Airway epithelial cell (primary cell): ENCODE measurements around the gene LY6G6F. TPM values are rescaled to one million over a fixed set of nuclear protein-coding genes. Genes with fewer than 3 reads are reported as not detected.

ENCODE experiments used
- total RNA-seq: library from RNA; depleted of rRNA; stranded (reverse); fragments of >200 nt; gene quantifications from 2 replicates; pipeline ENCODE4 v1.2.3, GENCODE V29; 2015

Gene LY6G6F, protein sequence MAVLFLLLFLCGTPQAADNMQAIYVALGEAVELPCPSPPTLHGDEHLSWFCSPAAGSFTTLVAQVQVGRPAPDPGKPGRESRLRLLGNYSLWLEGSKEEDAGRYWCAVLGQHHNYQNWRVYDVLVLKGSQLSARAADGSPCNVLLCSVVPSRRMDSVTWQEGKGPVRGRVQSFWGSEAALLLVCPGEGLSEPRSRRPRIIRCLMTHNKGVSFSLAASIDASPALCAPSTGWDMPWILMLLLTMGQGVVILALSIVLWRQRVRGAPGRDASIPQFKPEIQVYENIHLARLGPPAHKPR
- total RNA-seq = not detected in 2 replicates

DNA sequence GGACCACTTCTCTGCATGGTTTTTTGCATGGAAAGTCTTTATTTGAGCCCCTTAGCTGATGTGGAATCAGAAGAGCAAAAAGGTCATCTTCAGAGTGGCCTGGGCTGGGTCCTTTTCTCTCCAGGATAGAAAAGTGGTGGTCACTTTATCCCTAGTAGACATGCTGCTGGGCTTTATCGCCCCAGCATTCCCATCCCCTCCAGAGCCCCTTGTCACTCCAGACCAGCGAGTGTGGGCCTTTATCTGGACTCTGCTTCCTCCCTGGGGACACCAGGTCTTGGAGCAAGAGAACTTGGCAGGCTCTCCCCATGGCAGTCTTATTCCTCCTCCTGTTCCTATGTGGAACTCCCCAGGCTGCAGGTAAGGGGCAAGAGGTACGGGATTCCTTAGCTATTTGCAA lies at the start of gene LY6G6F:
Gene LY6G6F, plus strand, starts transcription at position 268 of the 400 bp plus-strand sequence. Its CDS starts 41 bp downstream, at position 309.

GRCh38 chr6:31660381-31661261 lies 46.0 kb upstream of the LY6G6F start, which contains the start of gene C6orf47:
C6orf47 (minus strand) TSS chr6:31660778; CDS start chr6:31659947, 831 bp downstream.

GRCh38 chr6:31664790-31665500 lies 41.7 kb upstream of the LY6G6F start, which contains the start of gene GPANK1:
GPANK1 (minus strand) TSS chr6:31664997; CDS start chr6:31664478, 519 bp downstream.

DNA sequence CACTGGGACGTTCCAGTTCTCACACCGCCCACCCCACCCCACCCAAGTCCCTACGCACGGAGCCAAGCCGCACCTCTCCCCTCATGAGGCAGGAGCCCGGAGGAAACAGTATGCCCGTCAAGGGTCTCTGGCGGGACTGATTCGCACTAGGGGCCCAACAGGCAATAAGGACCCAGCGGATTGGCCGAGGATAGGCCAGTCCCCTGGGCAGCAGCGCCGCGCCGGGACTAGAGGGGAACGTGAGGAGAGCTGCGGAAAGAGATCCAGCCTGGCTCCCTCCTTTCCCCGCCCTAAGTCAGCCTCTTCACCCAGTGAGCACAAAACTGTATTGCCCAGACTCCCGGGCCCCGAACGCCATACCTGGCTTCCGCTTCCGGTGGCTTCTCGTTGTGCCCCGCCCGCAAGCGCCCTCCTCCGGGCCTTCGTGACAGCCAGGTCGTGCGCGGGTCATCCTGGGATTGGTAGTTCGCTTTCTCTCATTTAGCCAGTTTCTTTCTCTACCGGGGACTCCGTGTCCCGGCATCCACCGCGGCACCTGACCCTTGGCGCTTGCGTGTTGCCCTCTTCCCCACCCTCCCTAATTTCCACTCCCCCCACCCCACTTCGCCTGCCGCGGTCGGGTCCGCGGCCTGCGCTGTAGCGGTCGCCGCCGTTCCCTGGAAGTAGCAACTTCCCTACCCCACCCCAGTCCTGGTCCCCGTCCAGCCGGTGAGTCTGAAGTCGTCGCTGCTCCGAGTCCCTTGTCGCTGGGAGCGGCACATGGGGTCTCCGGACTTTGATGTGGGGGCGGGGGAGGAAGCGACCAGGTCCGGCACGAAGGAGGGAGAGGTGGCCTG lies 40.9 kb upstream of the LY6G6F start, which contains the start of gene CSNK2B:
Gene CSNK2B, plus strand, starts transcription at position 580 of the 836 bp plus-strand sequence. CDS start 752 bp downstream, outside the sequence.

DNA sequence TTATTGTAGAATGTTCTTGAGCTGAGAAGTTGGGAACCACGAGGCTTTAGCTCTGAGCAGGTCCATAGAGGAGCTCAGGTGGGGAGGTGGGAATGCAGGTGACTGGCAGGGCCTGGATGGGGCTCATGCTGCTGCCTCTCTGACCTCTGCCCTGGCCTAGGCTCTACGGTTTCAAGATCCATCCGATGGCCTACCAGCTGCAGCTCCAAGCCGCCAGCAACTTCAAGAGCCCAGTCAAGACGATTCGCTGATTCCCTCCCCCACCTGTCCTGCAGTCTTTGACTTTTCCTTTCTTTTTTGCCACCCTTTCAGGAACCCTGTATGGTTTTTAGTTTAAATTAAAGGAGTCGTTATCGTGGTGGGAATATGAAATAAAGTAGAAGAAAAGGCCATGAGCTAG lies 37.0 kb upstream of the LY6G6F start, which contains the start of gene LY6G5B:
Gene LY6G5B, plus strand, starts transcription at position 301 of the 400 bp plus-strand sequence. CDS start 975 bp downstream, outside the sequence.

DNA sequence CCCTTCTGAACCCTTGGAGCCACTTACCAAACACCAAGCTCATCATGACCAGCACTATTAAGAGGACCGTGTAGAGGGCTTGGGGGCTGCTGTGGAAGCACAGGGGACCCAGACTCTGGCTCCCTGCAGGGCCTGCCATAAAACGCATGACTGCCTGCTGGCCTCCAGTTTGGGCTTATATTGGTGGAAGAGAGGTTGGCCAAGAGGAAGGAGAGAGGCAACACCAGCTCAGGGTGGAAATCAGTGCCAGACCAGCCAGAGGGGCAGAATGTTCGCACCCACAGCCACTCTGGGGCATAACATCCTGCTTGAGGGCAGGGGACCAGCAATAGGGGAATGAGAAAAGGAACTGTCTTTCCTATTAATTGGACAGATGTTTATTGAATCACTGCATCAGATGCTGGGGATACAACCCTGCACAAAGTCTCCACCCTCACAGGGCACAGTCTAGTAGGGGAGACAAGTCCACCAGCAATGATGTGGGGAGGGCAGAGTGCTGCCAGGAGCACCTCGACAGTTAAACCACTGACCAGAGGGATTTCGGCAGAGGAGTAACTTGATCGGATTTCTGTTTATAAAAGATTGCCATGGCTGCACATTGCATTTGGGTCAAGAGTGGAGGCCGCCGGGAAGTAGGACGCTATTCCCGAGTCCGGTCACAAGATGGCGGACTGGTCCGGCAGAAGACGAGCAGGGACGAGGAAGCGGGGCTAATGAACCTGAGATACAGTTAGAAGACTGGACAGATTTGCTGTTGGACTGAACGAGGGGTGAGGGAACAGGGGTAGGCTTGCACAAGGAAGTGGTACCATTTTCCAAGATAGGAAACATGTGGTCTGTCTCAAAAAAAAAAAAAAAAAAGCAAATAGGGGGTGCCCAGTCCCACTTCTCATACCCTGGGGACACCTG lies 26.2 kb upstream of the LY6G6F start, which contains the start of gene LY6G5C:
Gene LY6G5C, minus strand, starts transcription at position 842 of the 909 bp plus-strand sequence. Its CDS starts 694 bp downstream, at position 148.

GRCh38 chr6:31702819-31703716 lies 3.6 kb upstream of the LY6G6F start, which contains the start of gene ABHD16A:
ABHD16A (minus strand) TSS chr6:31703324; CDS start chr6:31703281, 43 bp downstream.

GRCh38 chr6:31715022-31715958 lies 8.6 kb downstream of the LY6G6F start, which contains the start of gene LY6G6D:
LY6G6D (plus strand) TSS chr6:31715348; CDS start chr6:31715356, 8 bp downstream.

DNA sequence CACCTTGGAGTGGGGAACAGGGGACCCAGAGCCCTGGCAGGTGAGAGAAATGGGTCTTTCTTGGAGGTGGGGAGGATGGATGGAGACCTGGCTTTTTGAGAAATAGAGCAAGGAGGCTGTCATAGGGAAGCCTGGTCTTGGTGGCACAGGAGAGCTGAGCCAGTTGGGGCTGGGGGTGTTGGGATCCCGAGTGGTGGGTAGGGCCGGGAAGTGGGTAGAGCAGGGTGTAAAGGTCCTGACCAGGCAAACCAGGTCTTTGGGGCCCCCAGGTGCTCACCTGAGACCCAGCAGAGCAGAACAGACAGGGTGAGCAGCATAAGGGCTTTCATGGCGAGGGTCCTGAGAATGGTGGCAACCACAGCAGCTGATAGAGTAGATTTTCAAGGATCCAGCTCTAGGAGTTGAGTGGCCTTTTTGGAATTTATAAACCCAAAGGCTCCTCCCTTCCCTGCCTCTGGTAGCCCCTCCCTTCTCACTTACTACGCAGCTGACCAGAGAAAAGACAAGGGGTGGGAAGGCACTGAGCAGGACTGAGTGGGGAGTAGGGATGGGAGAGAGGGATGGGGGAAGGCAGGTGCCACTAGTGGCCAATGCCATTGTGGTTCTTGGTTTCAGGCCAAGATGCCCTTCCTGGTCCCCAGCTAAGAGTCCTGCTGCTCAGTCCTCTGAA lies 14.8 kb downstream of the LY6G6F start, which contains the start of gene LY6G6C:
Gene LY6G6C, minus strand, starts transcription at position 396 of the 670 bp plus-strand sequence. Its CDS starts 67 bp downstream, at position 329.

GRCh38 chr6:31723245-31723979 lies 16.7 kb downstream of the LY6G6F start, which contains the start of gene MPIG6B:
MPIG6B (plus strand) TSS chr6:31723373; CDS start chr6:31723384, 11 bp downstream.

DNA sequence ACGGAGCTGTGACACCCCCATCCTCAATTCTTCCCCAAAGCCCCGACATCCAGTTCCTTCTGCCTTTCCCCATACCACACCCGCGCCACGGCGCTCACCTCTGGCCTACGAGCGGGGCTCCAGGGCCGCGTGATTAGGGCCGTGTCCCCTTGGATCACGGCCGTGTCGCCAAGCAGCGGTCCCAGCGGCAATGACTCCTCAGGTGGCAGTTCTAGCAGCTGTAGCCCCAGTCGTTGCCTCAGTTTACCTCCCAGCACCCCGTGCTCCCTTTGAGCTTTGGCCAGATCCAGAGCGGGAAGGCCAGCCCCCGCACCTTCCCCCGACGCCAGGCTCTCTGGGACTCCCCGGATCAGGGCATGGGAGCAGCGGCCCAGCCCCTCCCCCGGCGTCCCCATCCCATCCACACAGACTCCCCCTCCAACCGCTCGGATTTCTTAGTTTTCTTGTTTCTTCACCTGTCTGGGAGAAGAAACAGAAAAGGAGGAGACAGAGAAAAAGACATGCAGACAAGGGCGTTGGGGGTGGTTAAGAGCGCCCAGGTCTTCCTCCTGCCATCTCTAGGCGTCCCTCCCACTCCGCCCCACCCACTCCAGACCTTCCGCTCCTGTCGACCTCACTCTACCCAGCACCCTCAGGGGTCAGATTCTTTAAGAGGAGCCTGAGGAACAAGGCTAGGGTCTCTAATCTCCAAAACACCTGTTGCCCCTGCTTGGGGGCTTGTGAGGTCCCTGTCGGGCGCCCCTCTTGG lies 22.3 kb downstream of the LY6G6F start, which contains the start of gene DDAH2:
Gene DDAH2, minus strand, starts transcription at position 533 of the 748 bp plus-strand sequence. Its CDS starts 138 bp downstream, at position 395.

GRCh38 chr6:31736021-31736767 lies 29.5 kb downstream of the LY6G6F start, which contains the start of gene CLIC1:
CLIC1 (minus strand) TSS chr6:31736530; CDS start chr6:31736300, 230 bp downstream.

DNA sequence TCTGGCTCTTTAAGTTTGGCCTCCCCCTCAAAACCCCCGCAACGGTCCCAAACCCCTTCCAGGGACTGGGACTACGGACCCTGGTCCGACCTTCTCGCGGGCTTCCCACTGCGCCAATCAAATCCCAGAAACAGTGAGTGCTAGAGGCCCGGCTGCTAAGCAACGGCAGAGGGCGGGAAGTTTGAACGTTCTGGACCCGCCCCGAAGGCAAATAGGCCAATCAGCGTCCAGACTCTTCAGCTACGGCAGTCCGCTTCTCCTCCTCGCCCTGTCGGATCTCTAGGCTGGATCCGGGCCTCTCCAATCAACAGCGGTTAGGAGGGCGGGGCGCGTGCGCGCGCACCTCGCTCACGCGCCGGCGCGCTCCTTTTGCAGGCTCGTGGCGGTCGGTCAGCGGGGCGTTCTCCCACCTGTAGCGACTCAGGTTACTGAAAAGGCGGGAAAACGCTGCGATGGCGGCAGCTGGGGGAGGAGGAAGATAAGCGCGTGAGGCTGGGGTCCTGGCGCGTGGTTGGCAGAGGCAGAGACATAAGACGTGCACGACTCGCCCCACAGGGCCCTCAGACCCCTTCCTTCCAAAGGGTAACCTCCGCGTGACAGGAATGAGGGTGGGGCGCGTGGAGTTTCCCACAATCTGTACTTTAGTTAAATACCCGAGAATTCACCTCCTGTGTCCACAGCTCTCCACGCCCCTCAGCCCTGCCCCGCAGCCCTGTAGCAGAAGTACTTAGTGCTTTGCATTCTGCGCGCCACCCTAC lies 33.2 kb downstream of the LY6G6F start, which contains the start of gene MSH5:
Gene MSH5, plus strand, starts transcription at position 367 of the 758 bp plus-strand sequence. CDS start 462 bp downstream, outside the sequence.

